Fibroblast of upper back skin (primary cell): ENCODE results near the gene FEV.

Source experiments
- DNase-seq: peaks from one replicate; pipeline ENCODE4 v3.0.0-alpha.2; 2013

Gene FEV

DNA sequence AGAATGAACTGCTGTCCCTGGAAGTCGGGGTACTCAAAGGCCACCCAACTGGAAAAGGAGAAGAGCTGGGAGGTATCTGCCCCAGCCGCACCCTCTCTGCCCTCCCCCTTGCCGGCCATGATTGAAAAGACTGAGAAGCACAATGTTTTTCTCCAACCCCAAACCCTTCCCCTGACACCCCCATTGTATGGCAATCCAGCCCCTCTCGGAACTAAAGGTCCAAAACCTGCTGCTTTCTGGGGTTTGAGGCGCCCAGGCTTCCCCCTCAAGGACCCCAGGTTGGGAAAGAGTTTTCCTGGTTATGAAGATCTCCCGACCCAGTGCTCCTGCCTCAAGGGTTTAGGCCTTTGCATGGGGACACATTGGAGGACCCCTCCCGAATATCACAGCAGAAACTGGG is 7.2 kb upstream of the FEV start:
- DNase-seq = no peak

DNA sequence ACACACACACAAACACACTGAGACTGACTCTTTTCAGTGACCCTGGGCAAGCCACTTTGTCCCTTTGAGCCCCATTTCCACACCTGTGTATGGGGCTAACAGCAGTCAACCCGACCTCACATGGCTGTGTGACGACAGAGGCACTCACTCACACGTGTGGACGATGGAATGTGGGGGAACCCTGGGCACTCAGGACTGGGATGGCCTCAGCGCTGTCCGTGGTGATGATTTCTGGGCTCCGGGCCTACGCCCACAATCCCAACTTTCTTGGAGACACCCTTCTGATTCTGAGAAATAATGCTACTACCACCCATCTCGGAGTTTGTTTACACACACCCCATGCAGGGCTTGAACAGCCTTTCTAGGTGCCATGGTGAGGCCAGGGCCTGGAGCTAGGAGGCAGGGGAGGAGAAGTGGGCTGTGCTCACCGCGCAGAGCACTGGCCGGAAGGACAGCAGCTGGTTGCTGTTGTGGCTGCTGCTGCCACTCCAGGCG is 6.7 kb upstream of the FEV start:
- peak; percentile 25 for DNase-seq

DNA sequence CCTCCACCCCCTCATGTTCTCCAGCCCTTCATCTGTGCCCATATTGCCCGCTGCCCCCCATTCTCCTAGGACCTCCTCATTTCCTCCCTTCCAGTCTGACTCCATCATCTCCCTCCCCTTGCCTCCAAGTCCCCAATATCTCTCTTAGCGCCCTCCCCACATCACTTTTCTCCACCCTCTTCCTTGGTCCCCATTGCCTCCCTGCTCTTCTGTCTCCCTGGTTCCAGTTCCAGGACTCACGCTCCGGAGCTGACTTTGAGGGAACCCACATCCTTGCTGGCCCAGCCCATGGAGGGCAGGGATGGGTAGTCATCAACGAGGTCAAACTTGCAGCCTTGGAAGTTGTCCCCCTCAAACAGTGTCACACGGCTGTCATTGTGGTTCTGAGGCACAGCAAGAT is 5.6 kb upstream of the FEV start:
- DNase-seq = no peak

GRCh38 chr2:218990052-218990451 is 5.1 kb upstream of the FEV start:
- no peak for DNase-seq

GRCh38 chr2:218988650-218989049 is 3.7 kb upstream of the FEV start:
- DNase-seq = no peak

DNA sequence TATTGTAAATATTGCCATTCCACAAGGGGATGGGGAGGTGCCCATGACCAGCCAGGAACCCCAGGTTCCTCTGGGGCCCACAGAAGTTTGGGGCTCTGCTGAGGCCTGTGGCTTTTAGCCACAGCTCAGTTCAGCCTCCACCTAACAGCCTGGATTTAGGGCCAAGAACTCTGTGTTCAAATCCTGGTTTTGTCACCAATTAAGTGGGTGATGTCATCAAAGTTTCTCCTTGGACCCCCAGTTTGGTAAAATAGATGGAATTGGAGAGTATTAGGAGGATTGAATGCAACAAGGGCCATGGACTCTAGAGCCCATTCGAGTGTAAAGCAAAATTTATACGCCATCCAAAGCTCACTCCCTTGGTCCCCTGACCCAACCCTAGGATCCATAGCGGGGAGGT is 3.2 kb upstream of the FEV start:
- DNase-seq = no peak

- no peak for DNase-seq
Observed at GRCh38 chr2:218986148-218986761, 1.3 kb upstream of the FEV start.

DNA sequence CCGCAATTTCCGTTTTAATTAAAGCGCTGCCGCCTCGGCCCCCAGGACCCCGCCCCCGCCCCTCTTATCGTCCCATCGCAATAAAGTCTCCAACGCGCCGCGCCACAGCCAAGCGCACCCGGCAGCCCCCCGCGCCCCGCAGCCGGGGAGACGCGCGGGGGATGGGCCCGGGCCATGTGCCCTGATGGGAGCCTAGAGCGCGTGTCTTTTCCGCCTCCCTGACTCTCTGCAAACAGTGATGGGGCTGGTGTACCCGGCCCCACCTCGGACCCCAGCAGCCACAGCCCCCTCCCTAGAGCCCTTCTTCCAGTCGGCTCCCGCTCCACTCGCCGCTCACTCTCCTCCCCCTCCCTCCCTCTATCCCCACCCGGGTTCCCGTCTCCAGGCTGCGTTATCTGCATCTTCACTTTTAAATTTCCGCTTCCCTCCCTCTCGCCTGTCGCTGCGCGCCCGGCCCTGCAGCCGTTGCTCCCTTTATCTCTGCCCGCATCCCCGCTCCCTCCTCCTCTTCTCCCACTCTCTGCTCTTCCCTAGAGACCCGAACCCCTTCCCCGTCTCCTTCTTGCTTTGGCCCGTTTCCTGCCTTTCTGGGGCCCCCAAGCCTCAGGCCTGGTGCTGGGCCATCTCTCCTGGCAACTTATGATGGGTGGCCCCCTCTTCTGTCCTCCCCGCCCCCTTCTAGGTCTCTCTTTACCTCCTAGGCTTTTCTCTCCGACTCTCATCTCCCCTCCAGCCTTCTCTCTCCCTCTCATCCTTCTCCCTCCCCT is 524 bp upstream of the FEV start:
- DNase-seq = no peak

DNA sequence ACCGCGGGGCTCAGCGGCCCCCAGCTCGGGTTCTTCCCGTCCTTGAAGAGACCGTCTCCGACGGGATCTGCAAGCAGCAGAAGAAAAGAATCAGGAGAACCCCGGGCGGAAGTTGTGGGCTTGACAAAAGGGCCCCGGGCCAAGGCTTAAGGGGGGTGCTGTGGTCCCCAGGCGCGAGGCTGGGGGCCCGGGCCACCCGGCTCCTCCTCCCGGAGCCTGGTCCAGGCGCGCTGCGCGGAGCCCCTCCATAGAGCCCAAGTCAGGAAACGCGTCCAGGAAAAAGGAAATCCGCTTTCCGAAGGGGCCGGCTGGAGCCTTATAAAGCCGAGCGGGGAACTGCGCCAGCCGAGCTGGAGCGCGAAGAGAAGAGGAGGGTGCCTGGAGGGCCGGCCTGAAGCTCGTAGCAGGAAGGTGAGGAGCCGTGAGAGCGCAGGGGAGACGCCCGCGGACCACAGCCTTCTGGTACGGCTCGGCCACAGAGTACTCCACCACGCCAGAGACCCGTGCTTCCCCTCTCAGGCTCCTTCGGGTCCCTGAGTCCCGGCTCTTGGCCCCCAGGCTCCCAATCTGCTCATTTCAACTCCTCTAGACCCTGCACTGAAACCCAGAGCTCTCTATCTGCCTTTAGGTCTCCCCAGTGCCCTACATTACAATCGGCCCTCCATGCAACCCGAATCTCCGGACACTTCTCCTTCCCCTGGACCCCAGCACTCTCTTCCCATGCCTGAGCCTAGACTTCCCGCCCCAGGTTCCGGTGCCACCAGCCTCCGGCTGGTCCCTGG is 554 bp downstream of the FEV start:
- DNase-seq = no peak

GRCh38 chr2:218983934-218984238 is 1.1 kb downstream of the FEV start:
- no peak for DNase-seq

GRCh38 chr2:218983263-218983933 is 1.6 kb downstream of the FEV start:
- no peak for DNase-seq

DNA sequence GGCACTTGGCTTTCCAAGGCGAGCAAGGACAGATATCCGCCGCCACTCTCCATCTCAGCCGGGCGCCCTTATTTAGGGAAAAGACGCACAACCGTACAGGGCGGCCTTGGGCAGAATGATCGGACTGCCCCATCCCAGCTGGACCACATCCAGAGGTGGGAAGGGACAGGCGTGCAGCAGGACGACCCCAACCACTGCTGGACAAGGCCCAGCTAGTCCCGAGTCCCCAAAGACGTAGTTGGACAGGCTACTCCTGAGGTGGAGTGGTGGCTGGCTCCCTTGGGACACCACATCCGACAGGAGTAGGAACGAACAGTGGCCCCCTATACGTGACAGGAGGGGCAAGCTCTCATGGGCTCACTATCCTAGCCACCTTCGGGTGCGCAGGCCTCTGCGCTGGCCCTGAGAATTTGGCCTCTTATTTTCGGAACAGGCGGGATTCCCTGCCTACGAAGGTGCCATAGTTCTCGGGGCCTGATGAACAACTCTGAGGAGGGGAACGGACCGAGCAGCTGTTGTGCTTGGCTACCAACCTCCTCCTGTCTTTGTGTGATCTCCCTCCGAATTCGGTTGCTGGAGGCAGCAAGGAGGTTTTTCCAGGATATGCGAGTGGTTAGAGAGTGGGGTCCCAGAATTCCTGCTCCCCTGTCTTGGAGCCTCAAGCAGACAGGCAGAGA is 2.3 kb downstream of the FEV start:
- no peak for DNase-seq

DNA sequence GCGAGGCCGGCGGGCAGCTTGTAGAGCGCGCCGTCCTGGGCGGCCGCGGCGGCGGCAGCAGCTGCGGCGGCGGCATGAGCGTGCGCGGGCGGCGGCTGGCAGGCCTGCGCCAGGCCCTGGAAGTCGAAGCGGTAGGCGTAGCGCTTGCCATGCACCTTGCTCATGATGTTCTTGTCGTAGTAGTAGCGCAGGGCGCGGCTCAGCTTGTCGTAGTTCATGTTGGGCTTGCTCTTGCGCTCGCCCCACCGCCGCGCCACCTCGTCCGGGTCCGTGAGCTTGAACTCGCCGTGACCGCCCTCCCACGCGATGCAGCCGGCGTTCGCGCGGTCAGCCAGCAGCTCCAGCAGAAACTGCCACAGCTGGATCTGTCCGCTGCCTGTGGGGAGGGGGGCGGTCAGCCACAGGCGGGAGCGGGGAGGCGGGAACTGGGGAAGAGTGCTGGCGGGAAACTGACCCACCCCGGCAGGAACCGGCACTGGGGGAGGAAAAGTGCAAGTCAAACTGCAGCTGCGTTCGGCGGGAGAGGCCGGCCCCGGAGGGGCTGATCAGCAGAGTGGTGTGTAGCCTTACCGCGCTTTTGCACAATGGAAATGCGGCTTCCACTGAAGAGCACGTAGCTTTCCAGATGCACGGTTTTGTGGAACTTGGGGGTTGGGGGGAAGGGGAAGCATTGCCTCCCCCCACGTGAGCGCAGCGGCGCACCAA is 3.0 kb downstream of the FEV start:
- DNase-seq = no peak

GRCh38 chr2:218981390-218981880 is 3.5 kb downstream of the FEV start:
- DNase-seq = no peak

DNA sequence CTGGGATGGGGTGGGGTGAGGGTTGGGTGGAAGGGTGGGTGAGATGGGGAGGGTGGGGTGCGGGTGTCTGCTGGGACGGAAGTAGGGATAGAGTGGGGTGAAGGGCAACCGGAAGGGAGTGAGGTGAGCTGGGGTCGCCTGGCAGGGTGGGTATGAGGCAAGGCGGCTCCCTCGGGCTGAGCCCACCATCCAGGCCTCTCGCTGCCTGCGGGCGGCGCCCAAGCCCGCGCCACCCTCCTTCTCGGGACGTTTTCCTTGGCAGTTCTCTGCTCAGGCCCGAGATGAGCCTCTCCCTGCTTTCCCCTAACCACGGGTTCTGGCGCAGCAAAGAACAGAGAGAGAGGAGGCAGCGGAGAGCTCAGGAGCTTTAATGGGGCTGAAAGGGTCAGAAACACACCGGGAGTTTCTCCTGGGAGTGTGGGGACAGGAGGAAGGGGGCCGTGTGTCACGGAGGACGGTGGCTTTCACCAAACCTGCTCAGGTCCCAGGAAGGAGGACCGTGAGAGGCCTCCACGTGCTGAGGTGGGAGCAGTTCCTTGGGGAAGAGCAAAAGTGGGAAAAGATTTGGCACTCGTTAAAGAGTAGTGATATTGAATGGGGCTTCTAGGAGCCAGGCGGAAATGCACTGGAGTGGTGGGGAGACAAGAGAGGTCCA is 4.1 kb downstream of the FEV start:
- DNase-seq = no peak

- DNase-seq = peak; percentile 53
Observed at GRCh38 chr2:218979846-218980734, 4.9 kb downstream of the FEV start.

- no peak for DNase-seq
Observed at GRCh38 chr2:218975060-218975777, 9.8 kb downstream of the FEV start.

DNA sequence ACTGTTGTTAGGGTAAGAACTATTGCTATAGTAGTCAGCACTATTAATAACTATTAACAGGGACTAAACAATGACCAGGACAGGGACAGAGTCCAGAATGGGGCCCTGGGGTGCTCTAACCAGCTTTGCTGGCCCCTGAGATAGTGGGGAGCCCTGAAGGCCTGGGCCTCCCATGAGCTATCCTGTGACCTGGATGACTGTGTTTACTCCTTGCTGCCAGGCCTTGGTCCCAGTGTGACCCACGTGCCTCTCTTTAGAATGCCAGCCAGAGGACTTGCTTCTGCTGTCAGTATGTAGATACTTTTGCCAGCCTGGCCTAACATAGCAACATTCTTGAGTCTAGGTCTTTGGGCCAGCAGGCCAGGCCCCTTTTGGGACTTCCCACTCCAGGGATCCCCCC is 14.1 kb downstream of the FEV start:
- no peak for DNase-seq

DNA sequence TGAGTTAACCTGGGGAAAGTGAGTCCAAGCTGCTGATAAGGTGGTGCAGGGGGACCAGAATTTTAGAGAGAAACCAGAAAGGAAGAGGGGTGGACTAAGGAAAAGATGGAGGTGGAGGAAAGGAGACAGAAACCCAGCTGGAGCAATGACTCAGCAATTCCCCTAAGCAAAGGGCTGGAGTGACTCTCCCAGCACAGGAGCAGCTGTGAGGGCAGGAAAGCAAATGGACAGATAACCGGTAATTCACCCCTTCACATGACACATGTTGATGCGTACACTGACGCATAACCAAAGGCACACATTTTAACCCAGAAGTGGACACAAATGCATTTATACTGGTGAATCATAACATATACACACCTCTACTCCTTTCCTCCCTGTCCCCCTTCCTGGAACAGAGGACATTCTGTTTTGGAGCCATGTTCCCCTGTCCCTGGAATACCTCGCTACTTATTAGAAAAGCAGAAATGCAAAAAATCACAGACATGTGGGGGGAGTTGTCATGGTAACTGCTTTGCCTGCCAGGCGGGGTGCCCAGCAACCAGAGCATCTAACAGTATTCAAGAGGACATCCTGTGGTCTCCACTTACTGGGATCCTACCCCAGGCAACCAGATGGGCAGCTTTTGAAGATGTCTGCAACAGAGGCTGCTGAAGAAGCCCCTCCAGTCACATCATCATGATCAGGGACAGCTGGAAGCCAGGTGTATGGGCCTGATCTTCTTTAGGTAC is 20.8 kb downstream of the FEV start:
- DNase-seq = peak; percentile 47
